GM12864 (cell line): ENCODE data around the gene CACNA1G.

Experiments
- DNase-seq: peaks from one replicate; pipeline ENCODE4 v3.0.0-alpha.2; 2011; ENCODE audit warnings: low read depth
- H3K4me3 ChIP-seq: 2 replicates; pipeline ENCODE4 v1.5.1; 2011; ENCODE audit warnings: mild to moderate bottlenecking, low read depth, low read length, control low read depth
- TF ChIP-seq, protein P1 (sequence below): IDR thresholded peaks from 2 replicates; pipeline ENCODE4 v1.5.1; 2011; ENCODE audit warnings: low read depth, mild to moderate bottlenecking, moderate library complexity, low read length, control low read depth, inconsistent platforms; ENCODE audit errors: missing control alignments

CACNA1G gene

DNA sequence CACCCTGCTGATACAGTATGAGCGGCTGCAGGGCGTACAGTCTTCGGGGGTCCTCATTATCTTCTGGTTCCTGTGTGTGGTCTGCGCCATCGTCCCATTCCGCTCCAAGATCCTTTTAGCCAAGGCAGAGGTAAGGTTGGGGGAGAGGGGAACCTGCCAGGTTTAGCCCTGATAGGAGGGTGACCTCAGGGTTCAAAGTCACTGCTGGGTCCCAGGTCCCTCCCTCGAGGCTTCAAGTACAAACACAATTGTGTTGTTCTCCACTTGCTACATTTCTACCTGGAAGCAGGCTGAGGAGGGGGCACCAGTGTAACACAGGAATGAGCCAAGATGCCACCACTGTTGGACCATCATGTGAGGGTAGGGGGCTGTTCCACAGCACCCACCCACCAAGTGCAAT lies 96.5 kb downstream of the CACNA1G start:
- TF ChIP-seq, protein P1, sequence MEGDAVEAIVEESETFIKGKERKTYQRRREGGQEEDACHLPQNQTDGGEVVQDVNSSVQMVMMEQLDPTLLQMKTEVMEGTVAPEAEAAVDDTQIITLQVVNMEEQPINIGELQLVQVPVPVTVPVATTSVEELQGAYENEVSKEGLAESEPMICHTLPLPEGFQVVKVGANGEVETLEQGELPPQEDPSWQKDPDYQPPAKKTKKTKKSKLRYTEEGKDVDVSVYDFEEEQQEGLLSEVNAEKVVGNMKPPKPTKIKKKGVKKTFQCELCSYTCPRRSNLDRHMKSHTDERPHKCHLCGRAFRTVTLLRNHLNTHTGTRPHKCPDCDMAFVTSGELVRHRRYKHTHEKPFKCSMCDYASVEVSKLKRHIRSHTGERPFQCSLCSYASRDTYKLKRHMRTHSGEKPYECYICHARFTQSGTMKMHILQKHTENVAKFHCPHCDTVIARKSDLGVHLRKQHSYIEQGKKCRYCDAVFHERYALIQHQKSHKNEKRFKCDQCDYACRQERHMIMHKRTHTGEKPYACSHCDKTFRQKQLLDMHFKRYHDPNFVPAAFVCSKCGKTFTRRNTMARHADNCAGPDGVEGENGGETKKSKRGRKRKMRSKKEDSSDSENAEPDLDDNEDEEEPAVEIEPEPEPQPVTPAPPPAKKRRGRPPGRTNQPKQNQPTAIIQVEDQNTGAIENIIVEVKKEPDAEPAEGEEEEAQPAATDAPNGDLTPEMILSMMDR, result no peak
- no peak overlapping the region for H3K4me3 ChIP-seq
- DNase-seq, result no peak

DNA sequence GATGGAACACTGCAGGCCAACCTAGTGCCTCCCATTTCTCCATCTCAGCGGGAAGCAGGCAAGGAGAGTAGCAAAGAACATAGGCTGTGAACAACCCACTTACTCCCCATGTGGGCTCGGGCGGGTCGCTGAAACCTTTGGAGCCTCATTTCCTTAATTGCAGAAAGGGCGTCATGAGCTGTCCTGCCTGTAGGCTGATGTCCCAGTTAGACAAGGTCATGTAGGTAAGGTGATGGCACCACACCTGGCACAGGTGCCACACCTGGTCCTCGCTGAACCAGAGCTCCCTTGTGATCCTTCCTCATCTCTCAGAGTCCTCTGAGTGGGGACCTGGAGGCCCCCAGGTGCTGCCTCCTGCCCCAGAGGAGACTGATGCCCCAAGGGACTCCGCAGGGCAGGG lies 97.1 kb downstream of the CACNA1G start:
- TF ChIP-seq, protein P1, result no peak
- DNase-seq, result no peak
- no peak overlapping the region for H3K4me3 ChIP-seq

DNA sequence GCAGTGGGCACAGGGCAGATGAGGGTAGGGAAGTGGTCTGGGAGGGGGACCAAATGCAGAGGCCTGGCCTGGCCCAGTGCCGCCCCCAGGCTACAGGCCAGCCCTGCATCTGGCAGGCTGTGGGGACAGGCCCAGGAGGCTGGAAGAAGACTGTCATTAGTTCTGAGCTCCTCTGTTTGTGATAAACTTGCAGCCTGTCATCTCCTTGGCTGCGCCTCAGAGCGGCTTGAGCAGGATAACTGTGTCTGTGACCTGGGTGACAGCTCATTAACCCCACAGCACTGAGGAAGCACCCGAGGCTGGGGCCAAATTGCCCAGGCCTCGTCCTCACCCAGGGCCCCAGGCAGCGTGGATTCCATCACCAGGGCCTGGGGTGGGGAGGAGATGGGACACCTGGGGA lies 98.1 kb downstream of the CACNA1G start:
- TF ChIP-seq, protein P1, result no peak
- H3K4me3 ChIP-seq, result no peak overlapping the region

GRCh38 chr17:50659179-50659578 lies 98.7 kb downstream of the CACNA1G start:
- TF ChIP-seq, protein P1, result no peak
- no peak for DNase-seq
- no peak overlapping the region for H3K4me3 ChIP-seq

More for the DNA sequence above, 98.1 kb downstream of the CACNA1G start:
- no peak for DNase-seq

DNA sequence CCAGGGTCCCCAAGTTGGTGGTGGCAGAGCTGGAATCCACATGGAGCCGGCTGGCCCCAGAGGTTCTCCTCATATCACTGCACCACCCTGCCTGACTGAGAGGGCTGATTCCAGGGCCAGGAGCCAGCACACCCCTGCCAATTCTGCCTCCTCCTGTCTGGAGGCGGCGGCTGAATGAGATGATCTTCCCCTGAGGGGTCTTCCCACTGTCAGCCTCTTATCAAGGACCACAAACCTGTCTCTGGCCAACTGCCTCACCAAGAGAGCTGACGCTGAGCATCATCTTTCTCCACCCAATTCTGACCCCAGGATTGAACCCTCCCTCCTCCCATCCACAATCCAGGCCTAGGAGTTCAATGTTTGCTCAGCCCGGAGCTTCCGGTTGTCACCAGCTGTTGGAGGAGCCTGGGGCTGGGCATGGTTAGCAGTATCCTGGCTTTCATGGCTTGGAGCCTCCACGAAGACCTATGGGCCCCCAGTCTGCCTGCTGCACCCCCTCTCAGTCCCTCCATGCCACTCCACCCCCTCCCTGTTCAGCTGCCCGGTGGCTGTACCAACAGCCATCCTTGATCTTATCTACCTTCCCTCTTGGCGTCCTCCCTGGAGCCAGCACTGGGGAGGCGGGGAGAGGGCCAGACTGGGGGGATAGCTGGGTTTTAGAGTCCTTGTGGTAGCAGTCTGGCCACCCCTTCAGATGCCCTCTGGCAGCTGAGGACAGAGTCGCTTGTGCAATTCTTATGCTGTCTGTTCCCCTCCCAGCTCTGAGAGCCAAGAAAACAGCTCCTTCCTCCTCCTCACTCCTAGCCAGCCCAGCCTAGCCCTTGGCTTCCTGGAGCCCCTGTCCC lies 99.7 kb downstream of the CACNA1G start:
- no peak for DNase-seq
- TF ChIP-seq, protein P1, result no peak
- H3K4me3 ChIP-seq, result no peak overlapping the region

- no peak overlapping the region for H3K4me3 ChIP-seq
- TF ChIP-seq, protein P1, result no peak
- no peak for DNase-seq
Measured at GRCh38 chr17:50660887-50661345, 100.4 kb downstream of the CACNA1G start.

GRCh38 chr17:50661348-50661747 lies 100.8 kb downstream of the CACNA1G start:
- H3K4me3 ChIP-seq, result no peak overlapping the region
- TF ChIP-seq, protein P1, result no peak
- no peak for DNase-seq
